ENCODE results near the gene MMAB.

Gene MMAB

GRCh38 chr12:109512608-109513007 is 60.7 kb downstream of the MMAB start:
- no peak for DNase-seq (ENCODE audit: low spot score)

- no peak for DNase-seq (ENCODE audit: low spot score)
Observed at GRCh38 chr12:109510196-109510595, 63.1 kb downstream of the MMAB start.

- peak; percentile 20 for DNase-seq (ENCODE audit: low spot score)
Observed at GRCh38 chr12:109504068-109504467, 69.2 kb downstream of the MMAB start.

Measured in cerebellar cortex (tissue), 1 donor.